ENCODE results near the gene IQCC.

IQCC gene

GRCh38 chr1:32224285-32224684 lies 18.8 kb downstream of the IQCC start:
- no peak for DNase-seq

- DNase-seq = no peak
Observed at GRCh38 chr1:32228771-32229170, 23.3 kb downstream of the IQCC start.

- no peak for DNase-seq
Observed at GRCh38 chr1:32231843-32232432, 26.5 kb downstream of the IQCC start.

- no peak for DNase-seq
Observed at GRCh38 chr1:32232558-32233304, 27.3 kb downstream of the IQCC start.

GRCh38 chr1:32234792-32235191 lies 29.3 kb downstream of the IQCC start:
- DNase-seq = no peak

- DNase-seq = no peak
Observed at GRCh38 chr1:32239337-32239736, 33.9 kb downstream of the IQCC start.

- no peak for DNase-seq
Observed at GRCh38 chr1:32239790-32240139, 34.3 kb downstream of the IQCC start.

GRCh38 chr1:32240140-32240951 lies 34.9 kb downstream of the IQCC start:
- peak; percentile 36 for DNase-seq

- DNase-seq = peak; percentile 27
Observed at GRCh38 chr1:32241001-32241763, 35.7 kb downstream of the IQCC start.

- no peak for DNase-seq
Observed at GRCh38 chr1:32242341-32242851, 36.9 kb downstream of the IQCC start.

GRCh38 chr1:32246888-32247273 lies 41.4 kb downstream of the IQCC start, which contains the start of gene FAM167B:
FAM167B (plus strand) TSS chr1:32247222; CDS start chr1:32247422, 200 bp downstream.
- peak; percentile 69 for DNase-seq

- no peak for DNase-seq
Observed at GRCh38 chr1:32247452-32247851, 42.0 kb downstream of the IQCC start.

GRCh38 chr1:32247983-32248889 lies 42.8 kb downstream of the IQCC start:
- DNase-seq = peak; percentile 56

GRCh38 chr1:32249831-32250525 lies 44.5 kb downstream of the IQCC start:
- DNase-seq = no peak

- no peak for DNase-seq
Observed at GRCh38 chr1:32250893-32251716, 45.6 kb downstream of the IQCC start, which contains the start of gene LCK. LCK (plus strand) TSS chr1:32251265; CDS start chr1:32274330, 23,065 bp downstream.

GRCh38 chr1:32255072-32256071 lies 49.9 kb downstream of the IQCC start:
- DNase-seq = no peak

GRCh38 chr1:32256473-32257226 lies 51.2 kb downstream of the IQCC start:
- DNase-seq = no peak

- DNase-seq = no peak
Observed at GRCh38 chr1:32257227-32257508, 51.7 kb downstream of the IQCC start.

Measured in fibroblast of skin of abdomen (primary cell).